ENCODE measurements around the gene KCNC3.
"Not testable (repeated sequence)": the region's sequence is repeated elsewhere in the genome, so short reads cannot be mapped to it uniquely, and the experiment has no call there.

Gene KCNC3

GRCh38 chr19:50352242-50352641 lies 23.1 kb upstream of the KCNC3 start:
- no peak for TF ChIP-seq CTCF (IDR thresholded peaks at IDR 0.05; ENCODE audit: insufficient read depth, low read depth, low read length, missing control alignments)
- H3K4me3 ChIP-seq (ENCODE audit: low read depth, low read length), result no peak overlapping the region
- DNase-seq (ENCODE audit: low read depth), result no peak

DNA sequence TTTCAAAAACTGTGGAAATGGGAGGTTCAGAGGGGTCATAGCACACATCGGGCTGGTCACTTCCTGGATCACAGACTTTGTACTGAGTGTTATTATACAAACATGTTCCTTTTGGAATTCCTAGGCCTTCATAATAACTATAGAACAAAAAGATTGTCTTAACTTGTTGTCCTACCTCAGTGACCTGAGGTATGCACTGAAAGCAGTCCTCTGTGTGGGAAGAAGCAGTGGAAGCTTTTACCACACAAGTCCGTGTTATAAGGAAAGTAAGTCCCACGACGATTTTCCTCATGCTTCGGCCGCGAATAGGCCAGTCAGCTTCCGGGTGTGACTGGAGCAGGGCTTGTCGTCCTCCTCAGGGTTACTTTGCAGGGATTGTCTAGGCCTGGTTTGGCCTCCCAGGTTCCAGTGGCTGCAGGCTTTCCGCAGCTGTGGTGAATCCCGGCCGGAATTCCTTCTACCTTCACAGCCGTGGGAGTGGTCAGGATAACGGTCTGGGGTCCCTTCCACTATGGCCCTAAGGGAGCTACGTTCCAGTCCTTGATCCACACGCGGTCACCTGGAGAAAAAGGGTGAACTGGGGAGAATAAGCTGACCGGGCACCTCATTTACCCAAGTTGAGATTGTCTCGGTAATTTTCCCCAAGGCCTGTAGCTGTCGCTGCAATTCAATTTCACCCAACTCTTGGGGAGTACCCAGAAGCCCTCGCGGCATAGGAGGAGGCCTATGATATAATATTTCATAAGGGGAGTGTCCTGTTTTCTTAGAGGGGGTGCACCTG lies 20.3 kb upstream of the KCNC3 start:
- DNase-seq (ENCODE audit: low read depth), result no peak
- TF ChIP-seq CTCF (IDR thresholded peaks at IDR 0.05; ENCODE audit: insufficient read depth, low read depth, low read length, missing control alignments), result no peak
- H3K4me3 ChIP-seq (ENCODE audit: low read depth, low read length), result no peak overlapping the region

- not testable (repeated sequence) for H3K4me3 ChIP-seq (ENCODE audit: low read depth, low read length)
- peak; percentile 88 for DNase-seq (ENCODE audit: low read depth)
Measured at GRCh38 chr19:50347089-50347581, 18.0 kb upstream of the KCNC3 start.

DNA sequence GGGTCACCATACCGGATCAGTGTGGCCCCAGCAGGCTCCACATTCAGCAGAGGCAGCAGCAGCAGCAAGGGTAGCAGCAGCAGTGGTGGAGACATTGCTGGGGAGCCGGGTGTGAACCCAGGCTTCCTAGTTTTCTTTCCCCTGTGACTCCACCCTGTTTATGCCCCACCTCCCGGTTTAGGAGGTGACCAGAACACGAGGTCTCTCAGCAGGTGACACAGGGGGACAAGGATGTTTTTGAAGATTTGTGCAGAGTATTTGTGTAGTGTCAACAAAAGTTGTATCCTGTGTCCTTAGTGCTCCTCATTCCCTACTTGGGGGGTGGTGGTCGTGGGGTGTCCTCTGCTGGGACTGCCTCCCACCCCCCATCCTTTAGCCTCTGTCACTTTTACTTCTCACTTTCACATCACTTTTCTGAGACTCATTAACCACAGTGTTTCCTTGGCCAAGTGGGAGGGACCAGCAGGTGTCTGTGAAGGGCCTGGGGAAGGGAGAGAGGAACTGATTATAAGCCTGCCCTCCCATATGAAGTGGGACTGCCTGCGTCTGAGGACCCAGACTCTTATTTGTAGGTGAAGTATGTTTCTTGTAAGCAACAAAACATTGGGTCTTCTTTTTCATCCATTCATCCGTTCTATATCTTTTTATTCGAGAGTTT lies 15.6 kb upstream of the KCNC3 start:
- peak overlapping the region; percentile 81 for H3K4me3 ChIP-seq (ENCODE audit: low read depth, low read length)
- no peak for TF ChIP-seq CTCF (IDR thresholded peaks at IDR 0.05; ENCODE audit: insufficient read depth, low read depth, low read length, missing control alignments)
- peak; percentile 90 for DNase-seq (ENCODE audit: low read depth)

DNA sequence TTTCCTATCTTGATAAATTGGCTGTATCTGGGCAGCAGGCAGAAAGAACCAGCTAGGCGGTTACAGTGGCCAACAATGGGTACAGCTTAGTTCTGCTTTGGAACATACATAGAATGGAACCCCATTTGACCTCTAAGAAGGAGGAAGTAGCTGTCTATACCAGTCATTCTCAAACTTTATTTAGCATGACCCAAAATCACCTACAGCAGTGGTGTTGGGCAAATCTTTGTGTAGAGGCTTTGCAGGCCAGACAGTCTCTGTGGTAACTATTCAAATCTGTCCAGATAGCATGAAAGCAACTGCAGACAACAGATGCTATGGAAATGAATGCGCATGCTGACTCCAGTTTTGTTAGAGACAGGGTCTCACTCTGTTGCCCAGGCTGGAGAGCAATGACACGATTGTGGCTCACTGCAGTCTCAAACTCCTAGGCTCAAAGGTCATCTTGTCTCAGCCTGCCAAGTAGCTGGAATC lies 12.0 kb upstream of the KCNC3 start:
- H3K4me3 ChIP-seq (ENCODE audit: low read depth, low read length), result peak overlapping the region; percentile 81
- no peak for TF ChIP-seq CTCF (IDR thresholded peaks at IDR 0.05; ENCODE audit: insufficient read depth, low read depth, low read length, missing control alignments)
- peak; percentile 93 for DNase-seq (ENCODE audit: low read depth)

DNA sequence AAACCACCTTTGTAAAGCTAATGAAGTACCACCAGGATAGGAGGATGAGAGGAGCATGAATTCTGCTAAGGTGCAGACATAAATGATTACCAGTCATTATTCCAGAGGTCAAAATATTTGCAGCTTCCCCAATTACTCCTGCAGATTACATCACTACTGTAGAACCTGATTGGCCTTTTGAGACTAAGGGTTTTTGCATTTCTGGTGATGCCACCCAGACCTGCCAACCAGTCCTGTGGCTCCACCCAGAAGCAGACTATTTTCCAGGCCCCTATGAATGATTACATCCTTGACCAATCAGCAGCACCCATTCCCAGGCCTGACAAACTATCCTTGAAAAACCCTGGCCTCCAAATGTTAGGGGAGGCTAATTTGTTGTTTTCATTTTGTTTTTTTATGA lies 11.2 kb upstream of the KCNC3 start:
- peak overlapping the region; percentile 81 for H3K4me3 ChIP-seq (ENCODE audit: low read depth, low read length)
- DNase-seq (ENCODE audit: low read depth), result no peak
- no peak for TF ChIP-seq CTCF (IDR thresholded peaks at IDR 0.05; ENCODE audit: insufficient read depth, low read depth, low read length, missing control alignments)

- not testable (repeated sequence) for DNase-seq (ENCODE audit: low read depth); H3K4me3 ChIP-seq (ENCODE audit: low read depth, low read length)
Measured at GRCh38 chr19:50337031-50337430, 7.9 kb upstream of the KCNC3 start.
